Stimulated activated CD8-positive, alpha-beta memory T cell treated with anti-CD3 and anti-CD28 coated beads, Interleukin-7, amount 100 ng/mL, for 24 hours (primary cell): Measurements from ENCODE around the gene SLC11A1.
A peak's percentile ranks its signal among the peaks of the same experiment; 100 is the strongest.

Source experiments
- DNase-seq: peaks from one replicate; pipeline ENCODE4 v3.0.0-alpha.2; 2020; ENCODE audit warnings: low read depth

SLC11A1 gene

GRCh38 chr2:218405746-218406208 is 23.7 kb downstream of the SLC11A1 start:
- DNase-seq = no peak

DNA sequence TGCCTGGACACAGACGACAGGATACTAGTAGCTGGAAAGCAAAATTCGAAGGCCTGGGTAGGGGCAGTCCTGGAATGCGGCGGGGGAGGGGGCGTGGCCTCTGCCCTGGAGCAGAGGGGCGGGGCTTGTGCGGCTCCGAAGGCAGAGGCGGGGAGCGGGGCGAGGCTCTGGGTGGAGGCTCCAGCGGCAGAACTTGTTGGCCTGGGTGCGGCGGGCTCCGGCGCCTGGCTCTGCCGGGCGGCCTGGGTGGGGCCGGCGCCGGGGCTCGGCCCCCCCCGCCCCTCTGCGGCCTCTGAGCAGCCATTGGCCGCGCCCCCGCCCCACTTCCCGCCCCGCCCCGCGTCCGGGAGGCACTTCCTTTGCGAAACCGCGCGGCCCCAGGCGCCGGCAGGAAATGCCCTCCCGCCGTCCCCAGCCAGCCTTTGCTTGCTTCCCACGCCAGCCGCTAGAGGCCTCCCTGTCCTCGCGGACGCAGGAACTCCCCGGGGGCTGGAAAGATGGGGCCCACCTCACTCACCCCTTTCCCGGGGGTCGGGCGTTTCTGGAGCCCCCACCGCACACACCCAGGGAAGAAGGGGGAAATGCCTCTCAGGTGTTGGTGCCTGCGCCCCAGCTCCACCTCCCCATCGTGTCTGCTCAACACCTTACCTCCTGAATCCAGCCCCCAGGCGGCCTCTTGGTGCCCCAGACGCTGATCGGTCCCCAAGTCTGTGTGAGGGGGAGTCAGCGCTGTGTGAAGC is 24.3 kb downstream of the SLC11A1 start:
- DNase-seq = peak; percentile 87

GRCh38 chr2:218406949-218407618 is 25.0 kb downstream of the SLC11A1 start:
- peak; percentile 25 for DNase-seq

- DNase-seq = no peak
These were observed 25.6 kb downstream of the SLC11A1 start for GRCh38 chr2:218407717-218408116.

DNA sequence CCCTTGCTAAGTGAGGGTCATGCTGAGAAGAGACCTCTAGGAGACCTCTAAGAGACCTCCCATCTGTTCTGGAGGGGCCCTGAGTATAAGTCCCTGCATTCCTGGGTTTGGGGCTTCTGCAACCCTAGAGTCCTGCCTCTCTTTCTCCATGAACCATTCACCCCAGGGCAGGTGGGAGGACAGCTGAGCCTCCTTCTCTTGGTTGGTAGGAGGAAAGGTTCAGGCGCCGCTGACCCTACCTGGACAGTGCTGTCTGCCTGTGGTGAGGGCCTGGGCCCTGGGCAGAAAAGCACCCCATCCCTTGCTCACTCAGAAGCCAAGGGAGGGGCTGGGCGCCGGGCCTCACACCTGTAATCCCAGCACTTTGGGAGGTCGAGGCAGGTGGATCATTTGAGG is 36.2 kb downstream of the SLC11A1 start:
- DNase-seq = no peak

DNA sequence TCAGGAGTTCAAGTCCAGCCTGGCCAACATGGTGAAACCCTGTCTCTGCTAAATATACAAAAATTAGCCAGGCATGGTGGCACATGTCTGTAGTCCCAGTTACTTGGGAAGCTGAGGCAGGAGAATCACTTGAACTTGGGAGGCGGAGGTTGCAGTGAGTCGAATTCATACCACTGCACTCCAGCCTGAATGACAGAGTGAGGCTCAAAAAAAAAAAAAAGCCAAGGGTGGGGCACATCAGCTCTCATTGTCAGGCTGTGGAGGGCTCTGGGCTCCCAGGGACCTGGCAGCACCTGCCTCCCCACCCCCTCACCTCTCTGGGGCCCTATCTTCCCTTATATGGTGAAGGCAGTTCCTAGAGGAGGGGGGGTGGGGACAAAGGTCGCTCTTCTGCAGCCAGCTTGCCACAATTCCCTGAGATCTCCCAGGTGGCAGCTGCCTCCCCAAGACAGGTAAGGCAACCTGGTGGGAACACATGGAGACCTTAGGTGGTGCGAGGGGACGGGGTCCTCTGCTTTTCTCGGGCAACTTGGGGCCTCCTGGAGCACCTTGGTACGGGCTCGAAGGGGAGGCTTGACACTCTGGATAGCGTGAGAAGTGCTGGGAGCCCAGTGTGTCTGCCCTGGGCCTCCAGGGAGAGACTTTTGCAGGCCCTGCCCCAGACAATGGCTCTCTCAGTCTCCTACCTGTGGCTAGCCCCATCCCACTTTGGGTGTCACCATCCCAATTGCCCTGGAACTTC is 36.8 kb downstream of the SLC11A1 start, which contains the start of gene VIL1:
Gene VIL1, plus strand, starts transcription at position 407 of the 742 bp plus-strand sequence. CDS start 4,656 bp downstream, outside the sequence.
- no peak for DNase-seq

DNA sequence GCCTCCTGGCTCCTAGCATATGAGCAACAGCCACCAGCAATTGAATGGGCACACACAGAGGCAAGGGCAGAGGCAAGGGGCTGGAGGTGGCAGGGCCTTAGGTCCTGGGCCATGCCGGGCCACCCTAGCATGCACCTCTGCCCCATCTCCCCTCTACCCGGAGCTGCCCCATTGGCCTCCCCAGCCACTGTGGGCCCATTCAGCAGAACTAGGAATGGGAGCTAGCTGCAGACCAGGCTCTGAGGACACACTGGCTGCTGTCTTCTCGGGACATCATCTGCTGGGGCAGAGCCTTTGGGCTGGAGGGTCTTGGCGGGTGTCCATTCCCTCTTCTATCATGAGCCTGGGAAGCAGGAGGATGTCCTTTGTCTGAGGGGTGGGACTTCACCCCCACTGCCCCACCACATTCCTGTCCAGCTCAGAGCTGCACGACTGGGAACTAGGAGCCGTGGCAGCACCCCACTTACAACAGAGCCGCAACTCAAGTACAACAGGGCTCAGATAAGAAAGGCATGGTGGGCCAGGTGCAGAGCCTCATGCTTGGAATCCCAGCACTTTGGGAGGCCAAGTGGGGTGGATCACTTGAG is 37.6 kb downstream of the SLC11A1 start:
- no peak for DNase-seq

GRCh38 chr2:218421027-218421426 is 39.0 kb downstream of the SLC11A1 start:
- DNase-seq = no peak

DNA sequence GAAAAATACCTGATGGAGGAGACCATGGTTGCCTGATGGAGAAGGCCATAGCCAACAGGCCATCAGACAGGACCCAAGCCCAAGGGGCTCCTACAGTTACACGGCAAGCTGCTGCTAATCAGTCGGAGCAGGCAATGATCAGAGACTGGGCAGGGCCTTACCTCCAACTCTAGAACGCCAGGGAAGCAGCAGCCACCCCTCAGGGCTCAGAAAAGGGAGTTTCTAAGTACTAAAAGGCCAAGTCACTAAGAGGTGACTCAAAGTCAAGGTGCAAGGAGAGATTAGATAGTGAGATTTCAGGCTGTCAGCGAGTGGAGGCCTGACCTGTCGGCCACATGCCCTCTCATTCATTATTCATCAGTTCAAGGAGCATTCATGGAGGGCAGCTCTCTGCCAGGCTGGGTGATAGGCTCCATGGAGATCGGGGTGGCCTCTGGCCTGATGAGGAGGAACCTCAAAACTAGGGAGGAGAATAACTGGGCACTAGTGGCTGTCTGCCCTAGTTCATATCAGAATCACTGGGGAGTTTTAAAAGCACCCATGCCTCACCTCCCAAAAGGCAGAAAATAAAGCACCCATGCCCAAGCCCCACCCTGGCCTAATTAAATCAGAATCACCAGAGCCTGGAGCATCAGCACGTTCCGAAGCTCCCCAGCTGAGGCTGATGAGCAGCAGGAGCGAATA is 40.5 kb downstream of the SLC11A1 start:
- no peak for DNase-seq

- DNase-seq = no peak
These were observed 41.5 kb downstream of the SLC11A1 start for GRCh38 chr2:218423584-218423983.

DNA sequence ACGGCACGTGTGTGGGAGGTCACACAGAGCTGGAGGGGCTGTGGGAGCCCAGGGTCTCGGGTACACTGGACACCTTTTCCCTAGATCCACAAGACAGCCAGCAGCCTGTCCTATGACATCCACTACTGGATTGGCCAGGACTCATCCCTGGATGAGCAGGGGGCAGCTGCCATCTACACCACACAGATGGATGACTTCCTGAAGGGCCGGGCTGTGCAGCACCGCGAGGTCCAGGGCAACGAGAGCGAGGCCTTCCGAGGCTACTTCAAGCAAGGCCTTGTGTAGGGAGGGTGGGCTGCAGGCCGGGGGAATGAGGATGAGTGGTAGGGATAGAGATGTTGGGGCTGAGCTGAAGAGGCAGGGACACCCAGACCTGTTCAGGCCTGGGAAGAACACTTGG is 43.5 kb downstream of the SLC11A1 start:
- DNase-seq = no peak

GRCh38 chr2:218427741-218428140 is 45.7 kb downstream of the SLC11A1 start:
- DNase-seq = no peak

DNA sequence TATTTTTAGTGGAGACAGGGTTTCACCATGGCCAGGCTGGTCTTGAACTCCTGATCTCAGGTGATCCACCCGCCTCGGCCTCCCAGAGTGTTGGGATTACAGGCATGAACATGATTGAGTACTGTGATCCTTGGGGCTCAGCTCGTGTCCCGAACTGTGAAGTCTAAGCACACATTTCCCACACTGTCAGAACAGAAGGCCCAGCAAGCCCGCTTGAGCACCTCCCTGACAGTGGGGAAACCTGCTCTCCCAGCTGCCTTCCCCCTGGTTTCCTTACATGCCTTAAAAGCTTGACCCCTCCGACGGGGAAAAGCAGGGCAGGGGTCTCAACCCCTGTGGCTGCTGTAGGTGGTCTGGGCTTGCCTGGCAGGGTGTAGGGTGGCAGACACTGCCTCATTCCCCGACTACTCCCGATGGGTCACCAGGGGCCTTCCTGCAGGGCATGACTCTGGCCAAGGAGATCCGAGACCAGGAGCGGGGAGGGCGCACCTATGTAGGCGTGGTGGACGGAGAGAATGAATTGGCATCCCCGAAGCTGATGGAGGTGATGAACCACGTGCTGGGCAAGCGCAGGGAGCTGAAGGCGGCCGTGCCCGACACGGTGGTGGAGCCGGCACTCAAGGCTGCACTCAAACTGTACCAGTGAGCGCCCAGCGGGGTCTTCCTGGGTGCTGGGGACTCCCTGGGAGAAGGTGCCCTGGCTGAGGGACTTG is 46.9 kb downstream of the SLC11A1 start:
- DNase-seq = no peak

GRCh38 chr2:218429911-218430692 is 48.0 kb downstream of the SLC11A1 start:
- DNase-seq = no peak

DNA sequence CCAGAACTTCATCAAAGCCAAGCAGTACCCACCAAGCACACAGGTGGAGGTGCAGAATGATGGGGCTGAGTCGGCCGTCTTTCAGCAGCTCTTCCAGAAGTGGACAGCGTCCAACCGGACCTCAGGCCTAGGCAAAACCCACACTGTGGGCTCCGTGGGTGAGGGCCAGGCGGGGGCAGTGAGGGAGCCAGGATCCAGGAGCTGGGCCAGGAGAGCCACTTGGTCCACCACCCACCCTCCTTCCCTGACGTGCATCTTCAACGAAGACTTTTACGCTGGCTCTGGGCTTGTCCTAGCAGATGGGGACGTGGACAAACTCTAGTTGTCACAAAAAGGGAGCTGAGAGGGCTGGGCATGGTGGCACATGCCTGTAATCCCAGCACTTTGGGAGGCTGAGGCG is 48.6 kb downstream of the SLC11A1 start:
- no peak for DNase-seq

DNA sequence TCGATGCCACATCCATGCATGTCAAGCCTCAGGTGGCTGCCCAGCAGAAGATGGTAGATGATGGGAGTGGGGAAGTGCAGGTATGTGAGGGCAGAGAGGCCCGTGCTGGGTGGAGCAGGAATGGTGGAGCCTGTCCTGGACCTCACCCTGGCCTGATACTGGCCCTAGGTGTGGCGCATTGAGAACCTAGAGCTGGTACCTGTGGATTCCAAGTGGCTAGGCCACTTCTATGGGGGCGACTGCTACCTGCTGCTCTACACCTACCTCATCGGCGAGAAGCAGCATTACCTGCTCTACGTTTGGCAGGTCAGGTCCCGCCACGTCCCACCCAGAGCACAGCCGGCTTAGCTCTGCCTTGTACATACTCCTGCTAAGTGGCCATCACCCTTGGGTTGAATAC is 49.8 kb downstream of the SLC11A1 start:
- DNase-seq = no peak

- DNase-seq = no peak
These were observed 50.7 kb downstream of the SLC11A1 start for GRCh38 chr2:218432676-218433365.

DNA sequence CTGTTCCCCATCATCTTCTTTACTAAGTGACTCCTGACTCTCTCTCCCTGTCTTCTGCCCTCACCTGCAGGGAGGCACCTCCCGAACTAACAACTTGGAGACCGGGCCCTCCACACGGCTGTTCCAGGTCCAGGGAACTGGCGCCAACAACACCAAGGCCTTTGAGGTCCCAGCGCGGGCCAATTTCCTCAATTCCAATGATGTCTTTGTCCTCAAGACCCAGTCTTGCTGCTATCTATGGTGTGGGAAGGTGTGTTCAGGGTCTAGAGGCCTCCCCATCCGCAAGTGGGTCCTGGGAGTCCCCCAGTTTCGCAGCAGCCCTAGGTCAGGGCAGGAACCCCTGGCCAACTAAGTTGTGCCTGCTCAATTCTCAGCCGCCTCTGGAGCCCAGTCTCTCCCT is 52.4 kb downstream of the SLC11A1 start:
- DNase-seq = no peak
